Pancreas (tissue), 10 donors: ENCODE results near the gene RAPGEF3. TPM values are rescaled to one million over a fixed set of nuclear protein-coding genes. Genes with fewer than 3 reads are reported as not detected.
A peak's percentile ranks its signal among the peaks of the same experiment; 100 is the strongest.

Source experiments
- ATAC-seq, 4 donors: fragments of 200-7000 bp; cut with Tn5 transposase; one replicate each; pipeline versions ENCODE4 v1.8.0 to v1.9.1; 2020; ENCODE audit warnings: mild to moderate bottlenecking in 4 of 4, moderate library complexity in 4 of 4
- DNase-seq, 6 donors: peaks; one replicate each; pipeline ENCODE4 v3.0.0-alpha.2; 2020
- FAIRE-seq: peaks from 2 replicates; lab custom pipeline; 2012; peaks lifted over from hg19 to GRCh38; lab: Jason Lieb, UNC
- H3K27ac ChIP-seq, 4 donors: fragments of 200-600 bp; sonication (generic); 1 replicate in 3 of 4; 2 replicates in 1 of 4; pipeline versions ENCODE4 v1.5.0 to v1.8.0; 2020
- H3K27me3 ChIP-seq, 4 donors: fragments of 200-600 bp; one replicate each; pipeline ENCODE4 v1.8.0; 2021
- H3K36me3 ChIP-seq, 3 donors: fragments of 200-600 bp; sonication (generic) in 1 of 3; one replicate each; pipeline versions ENCODE4 v1.5.0 to v1.8.0; 2020 to 2021
- H3K4me1 ChIP-seq, 3 donors: fragments of 200-600 bp; one replicate each; pipeline ENCODE4 v1.8.0; 2021
- H3K4me3 ChIP-seq, 4 donors: fragments of 200-600 bp; sonication (generic) in 2 of 4; one replicate each; pipeline versions ENCODE4 v1.5.0 to v1.8.0; 2020 to 2021
- H3K9me3 ChIP-seq, 4 donors: fragments of 200-600 bp; one replicate each; pipeline ENCODE4 v1.8.0; 2021
- WGBS, 2 donors: extraction: QIAGEN DNeasy Blood & Tissue Kit; methylation state at CpG; one replicate each; pipeline ENCODE4 v1.1.7; 2013; 5-methylcytosine and 5-hydroxymethylcytosine counted together
- intact Hi-C, 3 donors: fragments of 100-400 bp; cut with DNase I; formaldehyde crosslinking; loops; one replicate each; pipeline versions ENCODE4 v1.11.1 to v1.14.2; 2022
- polyA plus RNA-seq, 2 donors: library from polyadenylated mRNA; stranded (reverse); fragments of 200-250 nt; gene quantifications; one replicate each; pipeline ENCODE4 v1.2.3, GENCODE V29; 2013
- total RNA-seq, 6 donors: library from RNA; stranded (reverse); fragmentation: NEBNext Ultra II Directional in 4 of 6; extraction: Animal tissue kit (Norgen Biotek cat#: 25700) in 4 of 6; gene quantifications; one replicate each; pipeline versions ENCODE4 v1.2.1 to v1.2.4, GENCODE V29; 2021 to 2023
- TF ChIP-seq, protein P1 (sequence below), 4 donors: fragments of 200-600 bp; sonication (generic) in 3 of 4; IDR thresholded peaks; one replicate each; pipeline versions ENCODE4 v1.5.0 to v1.8.0; 2021; ENCODE audit warnings: antibody characterized with exemption in 4 of 4
- donor health status: healthy with polysubstance abuse.
- donor health status: DM: no; HTN: no; CAD: no; lungs with moderate emphysema.
- donor health status: DM: no; HTN: no; CAD: no.
- donor health status: control.
- donor health status: control.
- donor health status: Bipolar disorder and iron deficiency.
- donor health status: DM: yes; HTN: yes; CAD: no.
- donor health status: DM: no; HTN: no; CAD: no.
- donor health status: DM: no; HTN: no; CAD: no.
- donor health status: DM: yes; HTN: yes; CAD: no.

RAPGEF3 gene
- total and polyA plus RNA-seq, 8 donors = 2.5 to 54.4 (median 5.5) TPM

DNA sequence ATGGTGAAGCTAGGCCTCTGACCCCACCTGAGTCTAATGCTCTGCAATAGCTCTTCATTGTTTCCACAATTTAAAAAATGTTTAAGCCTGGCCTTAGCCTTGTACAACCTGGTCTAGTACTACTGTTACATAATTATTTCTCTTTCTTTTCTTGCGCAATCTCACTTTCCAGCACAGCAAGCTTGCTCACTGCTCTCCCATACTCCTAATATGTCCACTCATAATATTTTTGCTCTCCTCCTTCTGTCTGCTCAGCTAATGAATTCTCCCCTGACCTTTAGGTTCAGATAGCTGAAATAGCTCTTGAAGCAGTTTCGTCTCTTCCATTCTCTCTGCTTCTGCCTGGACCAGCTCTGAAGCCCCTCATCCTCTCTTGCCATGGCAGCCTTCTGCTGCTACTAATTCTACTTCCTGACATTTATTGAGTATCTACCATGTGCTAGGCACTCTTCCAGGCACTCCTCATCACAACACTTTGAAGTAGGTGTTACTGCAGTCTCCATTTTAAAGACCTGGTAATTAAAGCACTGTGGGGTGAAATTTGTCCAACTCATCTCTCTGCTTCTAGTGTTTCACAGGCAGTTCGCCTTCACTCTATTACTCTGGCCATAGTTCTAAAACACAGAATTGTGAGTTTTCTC, 11.5 kb upstream of the RAPGEF3 start:
- intact Hi-C loops = loop anchor here in 1 of 3 donors (10.0 kb wide), 1 partner anchor 55 kb away; no protein-coding TSS in a partner anchor
- Histone ChIP-seq H3K27me3 (no peaks in the 10 kb centered on the region), H3K4me3 (no peak overlapping the region), H3K36me3 (no peaks in the 10 kb centered on the region), H3K9me3 (no peaks in the 10 kb centered on the region), H3K27ac (no peak overlapping the region), H3K4me1 (peaks cover 0 to 14% (median 0%) of the 10 kb centered on the region in 3 donors)
- FAIRE-seq (no peak), ATAC-seq (no peak), DNase-seq (no peak)
- TF ChIP-seq, protein P1, sequence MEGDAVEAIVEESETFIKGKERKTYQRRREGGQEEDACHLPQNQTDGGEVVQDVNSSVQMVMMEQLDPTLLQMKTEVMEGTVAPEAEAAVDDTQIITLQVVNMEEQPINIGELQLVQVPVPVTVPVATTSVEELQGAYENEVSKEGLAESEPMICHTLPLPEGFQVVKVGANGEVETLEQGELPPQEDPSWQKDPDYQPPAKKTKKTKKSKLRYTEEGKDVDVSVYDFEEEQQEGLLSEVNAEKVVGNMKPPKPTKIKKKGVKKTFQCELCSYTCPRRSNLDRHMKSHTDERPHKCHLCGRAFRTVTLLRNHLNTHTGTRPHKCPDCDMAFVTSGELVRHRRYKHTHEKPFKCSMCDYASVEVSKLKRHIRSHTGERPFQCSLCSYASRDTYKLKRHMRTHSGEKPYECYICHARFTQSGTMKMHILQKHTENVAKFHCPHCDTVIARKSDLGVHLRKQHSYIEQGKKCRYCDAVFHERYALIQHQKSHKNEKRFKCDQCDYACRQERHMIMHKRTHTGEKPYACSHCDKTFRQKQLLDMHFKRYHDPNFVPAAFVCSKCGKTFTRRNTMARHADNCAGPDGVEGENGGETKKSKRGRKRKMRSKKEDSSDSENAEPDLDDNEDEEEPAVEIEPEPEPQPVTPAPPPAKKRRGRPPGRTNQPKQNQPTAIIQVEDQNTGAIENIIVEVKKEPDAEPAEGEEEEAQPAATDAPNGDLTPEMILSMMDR (IDR thresholded peaks at IDR 0.05) = no peak
- WGBS, 2 donors = 83 to 84% methylated on average over 3 of the region's 3 CpGs

DNA sequence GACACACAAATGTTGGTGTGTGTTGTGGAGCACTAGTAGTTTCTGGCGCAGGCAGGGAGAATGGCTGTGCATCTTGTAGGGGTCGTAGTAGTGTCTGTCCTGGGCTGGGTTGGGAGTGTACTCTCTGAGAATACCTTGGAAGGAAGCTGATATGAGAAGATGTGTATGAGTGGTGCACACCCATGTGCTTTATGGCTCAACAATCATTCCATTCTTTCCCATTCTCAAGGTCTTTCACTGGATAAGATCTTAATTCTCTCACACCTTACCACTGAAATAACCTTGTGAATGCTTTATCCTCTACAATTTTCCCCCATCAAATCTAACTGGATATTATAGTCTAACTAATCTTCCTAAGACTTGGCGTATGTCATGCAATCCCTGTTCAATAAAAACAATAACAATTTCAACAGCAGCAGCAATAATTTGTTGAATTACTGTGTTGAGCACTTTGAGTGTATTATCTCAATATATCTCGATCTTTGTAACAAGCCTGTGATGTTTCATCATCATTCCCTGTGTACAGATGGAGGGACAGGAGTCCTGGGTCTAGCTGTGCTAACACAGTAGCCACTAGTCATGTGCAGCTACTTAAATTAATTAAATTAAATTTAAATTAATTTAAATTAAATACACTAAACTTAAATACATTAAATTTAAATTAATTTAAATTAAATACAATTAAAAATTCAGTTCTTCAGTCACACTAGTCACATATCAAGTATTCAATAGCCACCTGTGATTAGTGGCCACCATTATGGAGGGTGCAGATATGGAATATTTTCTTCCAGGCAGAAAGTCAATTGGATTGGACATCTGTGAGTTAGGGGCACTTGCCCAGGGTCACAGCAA, 10.8 kb upstream of the RAPGEF3 start:
- H3K27ac ChIP-seq = no peak overlapping the region
- ATAC-seq (no peak), DNase-seq (no peak), FAIRE-seq (no peak)
- TF ChIP-seq, protein P1 (IDR thresholded peaks at IDR 0.05) = no peak
- H3K4me3 ChIP-seq = no peak overlapping the region
- intact Hi-C loops = loop anchor here in 1 of 3 donors (10.0 kb wide), 1 partner anchor 55 kb away; no protein-coding TSS in a partner anchor
- no peaks in the 10 kb centered on the region for H3K27me3 ChIP-seq
- WGBS, 2 donors = 72 to 81% methylated on average over 4 of the region's 4 CpGs
- no peaks in the 10 kb centered on the region for H3K9me3 ChIP-seq
- no peaks in the 10 kb centered on the region for H3K36me3 ChIP-seq
- peaks cover 0 to 11% (median 0%) of the 10 kb centered on the region in 3 donors for H3K4me1 ChIP-seq

DNA sequence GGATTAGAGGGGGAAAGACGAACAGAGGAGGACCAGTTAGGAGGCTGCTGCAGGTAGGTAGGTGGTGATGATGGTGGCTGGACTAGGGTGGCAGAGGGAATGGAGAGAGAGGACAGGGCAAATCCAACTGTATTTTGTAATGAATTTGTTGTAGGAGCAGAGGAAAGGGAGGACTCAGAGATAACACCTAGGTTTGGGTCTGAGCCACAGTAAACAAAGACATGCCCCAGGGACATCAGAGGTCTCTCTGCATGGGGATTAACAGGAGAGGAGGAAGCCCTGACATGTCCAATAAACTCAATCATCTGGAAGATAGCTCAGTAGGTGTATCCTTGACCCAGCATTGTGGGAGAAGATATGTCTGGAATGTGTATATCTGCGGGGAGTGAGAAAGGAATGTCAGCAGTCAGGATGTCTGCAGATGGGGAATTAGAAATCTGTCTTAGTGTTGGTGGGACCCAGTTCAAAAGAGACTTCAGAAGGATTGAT, 9.7 kb upstream of the RAPGEF3 start:
- no peaks in the 10 kb centered on the region for H3K27me3 ChIP-seq
- no peak for FAIRE-seq
- no peaks in the 10 kb centered on the region for H3K9me3 ChIP-seq
- WGBS, 2 donors = 36% methylated on average over 2 of the region's 2 CpGs
- no peaks in the 10 kb centered on the region for H3K36me3 ChIP-seq
- no peak for ATAC-seq
- peaks cover 0 to 4% (median 0%) of the 10 kb centered on the region in 3 donors for H3K4me1 ChIP-seq
- H3K4me3 ChIP-seq = no peak overlapping the region
- intact Hi-C loops = no loop called here
- TF ChIP-seq, protein P1 (IDR thresholded peaks at IDR 0.05) = no peak
- no peak overlapping the region for H3K27ac ChIP-seq
- DNase-seq = no peak

DNA sequence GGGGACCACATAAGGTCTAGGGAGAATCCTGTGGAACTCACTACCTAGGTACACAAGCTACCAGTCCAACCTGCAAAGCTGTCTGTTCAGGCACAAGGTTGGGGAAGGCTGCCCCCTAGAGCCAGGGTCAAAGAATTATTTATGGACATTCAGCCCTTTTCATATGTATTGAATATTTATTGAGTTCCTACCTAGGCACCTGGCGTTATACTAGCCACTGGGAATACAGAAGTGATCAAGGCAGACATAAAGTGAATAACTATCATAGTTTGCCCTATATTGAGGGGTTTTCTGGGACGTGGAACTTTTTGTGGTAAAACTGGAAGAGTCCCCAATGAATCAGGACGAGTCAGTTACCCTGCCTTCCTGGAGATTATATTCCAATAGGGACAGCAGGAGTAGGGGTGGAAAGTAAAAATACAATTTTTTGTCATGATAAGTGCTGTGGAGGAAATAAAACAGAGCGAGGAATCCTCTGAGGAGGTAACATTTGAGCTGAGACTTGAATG, 8.6 kb upstream of the RAPGEF3 start:
- TF ChIP-seq, protein P1 (IDR thresholded peaks at IDR 0.05) = peak; percentile 25 to 46 (median 36)
- intact Hi-C loops = no loop called here
- WGBS, 2 donors = 22 to 36% methylated on average over 4 of the region's 4 CpGs
- Histone ChIP-seq H3K4me3 (no peak overlapping the region), H3K27ac (no peak overlapping the region), H3K9me3 (no peaks in the 10 kb centered on the region), H3K36me3 (no peaks in the 10 kb centered on the region), H3K4me1 (no peaks in the 10 kb centered on the region), H3K27me3 (no peaks in the 10 kb centered on the region)
- DNase-seq (peak in 5 of 6 donors; percentile 66 to 78 (median 71)), ATAC-seq (peak; percentile 68 to 93 (median 84)), FAIRE-seq (no peak)
